ENCODE results near the gene CFAP126.
"Not testable (repeated sequence)": the region's sequence is repeated elsewhere in the genome, so short reads cannot be mapped to it uniquely, and the experiment has no call there.

The CFAP126 gene, protein sequence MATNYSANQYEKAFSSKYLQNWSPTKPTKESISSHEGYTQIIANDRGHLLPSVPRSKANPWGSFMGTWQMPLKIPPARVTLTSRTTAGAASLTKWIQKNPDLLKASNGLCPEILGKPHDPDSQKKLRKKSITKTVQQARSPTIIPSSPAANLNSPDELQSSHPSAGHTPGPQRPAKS

DNA sequence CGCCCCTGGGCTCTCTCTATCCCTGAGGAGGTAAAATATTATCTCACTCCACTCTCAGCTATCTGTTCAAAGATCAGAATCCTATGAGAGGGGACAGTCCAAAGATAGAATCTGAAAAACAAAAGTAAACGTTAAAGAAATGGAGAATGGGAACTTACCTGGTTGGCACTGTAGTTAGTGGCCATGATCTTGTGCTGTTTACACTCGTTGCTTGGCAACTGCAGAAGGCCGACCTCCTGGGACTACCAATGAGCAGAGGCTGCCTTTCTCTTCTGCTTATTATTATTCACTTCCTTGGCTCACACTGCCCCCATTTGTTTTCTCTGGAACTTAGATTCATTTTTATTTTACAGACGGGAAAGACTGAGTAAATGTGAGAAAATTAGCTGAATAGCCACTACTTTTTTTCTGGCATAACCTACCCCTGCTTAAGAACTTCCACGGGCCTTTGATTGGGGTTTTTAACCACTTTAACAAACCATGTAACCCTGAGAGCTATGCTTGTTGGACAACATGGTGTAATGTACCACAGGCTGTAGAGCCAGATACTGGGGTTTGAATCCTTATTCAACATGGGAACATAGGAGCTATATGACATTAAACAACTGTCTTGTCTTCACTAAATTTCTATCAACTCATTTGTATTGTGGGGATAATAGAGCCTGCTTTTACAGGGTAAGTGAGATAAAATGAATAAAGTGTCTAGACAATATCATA is at the start of gene CFAP126:
Gene CFAP126, minus strand, starts transcription at position 193 of the 717 bp plus-strand sequence. Its CDS starts 8 bp downstream, at position 185.
- peak; percentile 81 for DNase-seq (ENCODE audit: low spot score)
- TF ChIP-seq, protein P1, sequence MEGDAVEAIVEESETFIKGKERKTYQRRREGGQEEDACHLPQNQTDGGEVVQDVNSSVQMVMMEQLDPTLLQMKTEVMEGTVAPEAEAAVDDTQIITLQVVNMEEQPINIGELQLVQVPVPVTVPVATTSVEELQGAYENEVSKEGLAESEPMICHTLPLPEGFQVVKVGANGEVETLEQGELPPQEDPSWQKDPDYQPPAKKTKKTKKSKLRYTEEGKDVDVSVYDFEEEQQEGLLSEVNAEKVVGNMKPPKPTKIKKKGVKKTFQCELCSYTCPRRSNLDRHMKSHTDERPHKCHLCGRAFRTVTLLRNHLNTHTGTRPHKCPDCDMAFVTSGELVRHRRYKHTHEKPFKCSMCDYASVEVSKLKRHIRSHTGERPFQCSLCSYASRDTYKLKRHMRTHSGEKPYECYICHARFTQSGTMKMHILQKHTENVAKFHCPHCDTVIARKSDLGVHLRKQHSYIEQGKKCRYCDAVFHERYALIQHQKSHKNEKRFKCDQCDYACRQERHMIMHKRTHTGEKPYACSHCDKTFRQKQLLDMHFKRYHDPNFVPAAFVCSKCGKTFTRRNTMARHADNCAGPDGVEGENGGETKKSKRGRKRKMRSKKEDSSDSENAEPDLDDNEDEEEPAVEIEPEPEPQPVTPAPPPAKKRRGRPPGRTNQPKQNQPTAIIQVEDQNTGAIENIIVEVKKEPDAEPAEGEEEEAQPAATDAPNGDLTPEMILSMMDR (IDR thresholded peaks at IDR 0.05; ENCODE audit: extremely low read depth, missing control alignments): no peak

DNA sequence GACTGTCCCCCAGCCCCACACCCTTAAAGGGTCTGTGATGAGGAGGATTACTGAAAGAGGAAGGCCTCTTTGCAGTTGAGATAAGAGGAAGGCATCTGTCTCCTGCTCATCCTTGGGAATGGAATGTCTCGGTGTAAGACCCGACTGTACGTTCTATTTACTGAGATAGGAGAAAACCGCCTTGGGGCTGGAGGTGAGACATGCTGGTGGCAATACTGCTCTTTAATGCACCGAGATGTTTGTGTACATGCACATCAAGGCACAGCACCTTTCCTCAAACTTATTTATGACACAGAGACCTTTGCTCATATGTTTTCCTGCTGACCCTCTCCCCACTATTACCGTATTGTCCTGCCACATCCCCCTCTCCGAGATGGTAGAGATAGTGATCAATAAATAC is 45.4 kb upstream of the CFAP126 start:
- DNase-seq (ENCODE audit: low spot score): not testable (repeated sequence)

DNA sequence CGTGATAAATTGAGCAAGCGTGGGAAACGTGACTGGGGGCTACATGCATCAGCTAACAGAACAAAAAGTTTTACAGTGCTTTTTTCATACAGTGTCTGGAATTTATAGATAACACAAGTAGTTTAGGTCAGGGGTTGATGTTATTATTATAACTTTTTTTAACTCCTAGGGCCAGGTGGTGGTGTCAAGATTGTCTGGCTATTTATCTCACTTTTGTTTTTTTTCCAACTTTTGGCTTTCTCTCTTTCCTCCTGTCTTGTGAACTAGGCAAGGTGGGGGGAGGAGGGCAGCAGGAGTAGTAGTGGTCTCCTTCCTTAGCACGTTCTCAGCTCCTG is 42.9 kb upstream of the CFAP126 start:
- not testable (repeated sequence) for DNase-seq (ENCODE audit: low spot score)

DNA sequence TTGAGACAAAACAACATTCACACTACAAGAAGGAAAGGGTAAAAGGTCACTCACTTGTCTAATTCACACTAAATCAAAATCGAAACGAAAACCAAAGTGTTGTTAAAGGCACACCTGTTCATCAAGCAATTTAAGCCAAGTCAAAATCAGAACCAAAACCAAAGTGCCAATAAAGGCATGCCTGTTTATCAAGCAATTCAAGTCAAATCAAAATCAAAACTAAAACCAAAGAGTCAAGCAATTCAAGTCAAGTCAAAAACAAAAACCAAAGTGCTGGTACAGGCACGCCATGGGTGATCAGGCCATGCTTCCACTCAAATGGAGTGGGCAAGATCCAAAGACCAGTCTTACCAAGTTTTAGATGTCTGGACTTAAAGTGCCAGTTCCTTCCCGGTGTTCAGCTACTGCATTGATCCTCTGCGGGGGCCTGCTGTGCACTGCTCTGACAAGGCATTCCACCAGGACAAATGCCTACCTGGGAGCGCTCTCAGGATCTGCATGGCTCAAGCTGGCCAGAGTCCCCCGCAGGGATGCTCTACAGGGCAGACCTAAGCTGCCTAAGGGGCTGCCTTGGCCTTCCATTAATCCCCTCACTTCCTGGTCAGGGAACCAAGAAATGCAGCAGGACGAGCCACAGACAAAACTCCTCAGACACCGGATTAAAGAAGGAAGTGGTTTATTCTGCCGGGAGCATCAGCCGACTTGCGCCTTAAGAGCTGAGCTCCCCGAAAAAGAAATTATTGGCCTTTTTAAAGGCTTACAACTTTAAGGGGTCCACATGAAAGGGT is 42.4 kb upstream of the CFAP126 start:
- not testable (repeated sequence) for DNase-seq (ENCODE audit: low spot score)

DNA sequence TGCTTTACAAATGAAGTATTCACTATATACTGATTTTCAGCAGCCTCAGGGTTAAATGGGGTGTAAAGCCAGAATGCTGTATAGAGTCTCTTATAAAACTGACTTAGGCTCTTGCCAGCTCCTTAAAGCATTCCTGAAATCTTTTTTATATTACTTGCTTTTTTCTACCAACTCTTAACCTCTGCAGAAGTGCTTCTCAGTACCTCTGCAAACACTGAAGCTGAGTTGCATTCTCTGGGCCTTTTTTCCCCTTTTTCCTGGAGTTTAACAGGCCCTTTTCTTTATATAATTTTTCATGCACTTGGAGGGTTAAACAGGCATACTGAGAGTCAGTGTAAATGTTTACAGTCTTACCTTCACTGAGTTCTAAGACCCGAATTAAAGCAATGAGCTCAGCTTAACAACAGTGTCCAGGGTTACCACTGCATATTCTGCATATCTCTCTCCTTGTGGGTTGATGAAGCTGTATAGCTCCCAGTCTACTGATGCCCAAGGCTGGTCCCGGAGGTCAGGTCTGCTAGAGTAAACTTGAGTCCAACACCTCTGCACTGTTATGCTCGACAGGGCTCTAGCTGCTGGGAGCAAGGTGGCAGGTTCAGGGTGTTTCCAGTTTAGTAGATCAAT is 40.9 kb upstream of the CFAP126 start:
- TF ChIP-seq, protein P1 (IDR thresholded peaks at IDR 0.05; ENCODE audit: extremely low read depth, missing control alignments): no peak
- DNase-seq (ENCODE audit: low spot score): no peak

DNA sequence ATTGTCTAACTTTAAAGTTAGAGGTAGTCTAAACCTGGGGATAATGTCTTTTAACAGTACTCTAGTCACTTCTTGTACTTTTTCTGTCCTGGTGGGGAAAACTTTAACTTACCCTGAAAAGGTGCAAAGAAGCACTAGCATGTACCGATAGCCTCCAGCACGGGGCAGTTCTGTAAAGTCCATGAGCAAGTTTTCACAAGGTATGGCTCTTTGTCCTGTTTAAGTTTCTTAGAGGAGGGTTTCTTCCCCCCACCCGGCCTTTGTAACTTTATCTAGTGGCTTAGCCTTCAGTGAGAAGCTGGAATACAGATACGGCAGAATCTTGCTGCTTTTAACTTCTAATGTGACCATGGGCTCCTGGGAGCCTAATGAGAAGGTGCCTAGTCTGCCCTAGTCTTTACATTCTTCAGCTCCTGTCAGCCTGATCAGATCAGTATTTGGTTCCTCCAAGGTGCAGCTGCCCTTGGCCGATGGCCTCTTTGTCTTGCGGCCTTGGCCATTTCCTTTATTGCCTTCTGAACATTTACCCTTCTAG is 39.8 kb upstream of the CFAP126 start:
- TF ChIP-seq, protein P1 (IDR thresholded peaks at IDR 0.05; ENCODE audit: extremely low read depth, missing control alignments): no peak
- DNase-seq (ENCODE audit: low spot score): no peak

DNA sequence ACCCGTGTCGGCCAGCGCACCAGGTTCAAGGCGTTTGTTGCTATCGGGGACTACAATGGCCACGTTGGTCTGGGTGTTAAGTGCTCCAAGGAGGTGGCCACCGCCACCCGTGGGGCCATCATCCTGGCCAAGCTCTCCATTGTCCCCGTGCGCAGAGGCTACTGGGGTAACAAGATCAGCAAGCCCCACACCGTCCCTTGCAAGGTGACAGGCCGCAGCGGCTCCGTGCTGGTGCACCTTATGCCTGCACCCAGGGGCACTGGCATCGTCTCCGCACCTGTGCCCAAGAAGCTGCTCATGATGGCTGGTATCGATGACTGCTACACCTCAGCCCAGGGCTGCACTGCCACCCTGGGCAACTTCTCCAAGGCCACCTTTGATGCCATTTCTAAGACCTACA is 38.9 kb upstream of the CFAP126 start:
- not testable (repeated sequence) for DNase-seq (ENCODE audit: low spot score)

DNA sequence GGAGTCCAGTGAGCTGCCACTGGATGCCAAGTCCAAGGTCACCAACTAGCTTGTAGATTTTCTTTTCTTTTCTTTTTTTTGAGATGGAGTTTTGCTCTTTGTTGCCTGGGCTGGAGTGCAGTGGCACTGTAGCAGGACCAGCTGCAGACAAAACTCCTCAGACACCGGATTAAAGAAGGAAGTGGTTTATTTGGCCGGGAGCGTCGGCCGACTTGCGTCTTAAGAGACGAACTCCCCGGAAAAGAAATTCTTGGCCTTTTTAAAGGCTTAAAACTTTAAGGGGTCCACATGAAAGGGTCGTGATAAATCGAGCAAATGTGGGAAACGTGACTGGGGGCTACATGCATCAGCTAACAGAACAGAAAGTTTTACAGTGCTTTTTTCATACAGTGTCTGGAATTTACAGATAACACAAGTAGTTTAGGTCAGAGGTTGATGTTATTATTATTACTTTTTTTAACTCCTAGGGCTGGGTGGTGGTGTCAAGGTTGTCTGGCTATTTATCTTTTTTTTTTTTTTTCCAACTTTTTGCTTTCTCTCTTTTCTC is 36.4 kb upstream of the CFAP126 start:
- no peak for DNase-seq (ENCODE audit: low spot score)
- TF ChIP-seq, protein P1 (IDR thresholded peaks at IDR 0.05; ENCODE audit: extremely low read depth, missing control alignments): no peak

DNA sequence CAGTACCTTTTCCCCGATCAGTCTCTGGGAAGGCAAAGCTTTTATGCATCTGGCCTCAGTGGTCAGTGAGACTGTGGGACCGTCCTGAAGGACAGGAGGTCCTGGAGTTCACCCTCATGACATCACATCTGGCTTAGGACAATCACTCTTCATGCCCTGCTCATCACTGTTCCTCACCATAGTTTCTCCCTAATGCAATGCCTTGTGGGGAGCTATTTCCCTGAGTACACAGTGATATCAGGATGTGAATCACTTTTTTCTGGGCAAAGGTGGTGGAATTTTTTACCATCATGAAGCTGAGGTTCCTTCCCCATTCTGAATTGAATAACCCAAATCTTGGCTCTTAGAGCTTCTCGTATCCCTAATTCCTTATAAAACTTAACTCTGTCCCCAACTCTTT is 34.8 kb upstream of the CFAP126 start:
- no peak for DNase-seq (ENCODE audit: low spot score)
- TF ChIP-seq, protein P1 (IDR thresholded peaks at IDR 0.05; ENCODE audit: extremely low read depth, missing control alignments): no peak
